Astrocyte of the spinal cord (primary cell): ENCODE measurements around the gene CALML4.

Source experiments
- DNase-seq: peaks from one replicate; pipeline ENCODE4 v3.0.0; 2011; ENCODE audit warnings: low read depth, low spot score
- H3K4me3 ChIP-seq: 2 replicates; pipeline ENCODE4 v1.5.1; 2011; ENCODE audit warnings: low read depth, mild to moderate bottlenecking, low read length, moderate library complexity
- in situ Hi-C: cut with HindIII; loops from 2 replicates; pipeline ENCODE4 v1.10.0; 2017; ENCODE audit warnings: low sequenced_read_pairs
- TF ChIP-seq, protein P1 (sequence below): IDR thresholded peaks from 2 replicates; pipeline ENCODE4 v1.5.1; 2012; ENCODE audit warnings: low read depth, mild to moderate bottlenecking, low read length, inconsistent platforms

The CALML4 gene

GRCh38 chr15:68210821-68211655, 5.9 kb upstream of the CALML4 start:
- H3K4me3 ChIP-seq = no peak overlapping the region
- DNase-seq = peak; percentile 46
- TF ChIP-seq, protein P1, sequence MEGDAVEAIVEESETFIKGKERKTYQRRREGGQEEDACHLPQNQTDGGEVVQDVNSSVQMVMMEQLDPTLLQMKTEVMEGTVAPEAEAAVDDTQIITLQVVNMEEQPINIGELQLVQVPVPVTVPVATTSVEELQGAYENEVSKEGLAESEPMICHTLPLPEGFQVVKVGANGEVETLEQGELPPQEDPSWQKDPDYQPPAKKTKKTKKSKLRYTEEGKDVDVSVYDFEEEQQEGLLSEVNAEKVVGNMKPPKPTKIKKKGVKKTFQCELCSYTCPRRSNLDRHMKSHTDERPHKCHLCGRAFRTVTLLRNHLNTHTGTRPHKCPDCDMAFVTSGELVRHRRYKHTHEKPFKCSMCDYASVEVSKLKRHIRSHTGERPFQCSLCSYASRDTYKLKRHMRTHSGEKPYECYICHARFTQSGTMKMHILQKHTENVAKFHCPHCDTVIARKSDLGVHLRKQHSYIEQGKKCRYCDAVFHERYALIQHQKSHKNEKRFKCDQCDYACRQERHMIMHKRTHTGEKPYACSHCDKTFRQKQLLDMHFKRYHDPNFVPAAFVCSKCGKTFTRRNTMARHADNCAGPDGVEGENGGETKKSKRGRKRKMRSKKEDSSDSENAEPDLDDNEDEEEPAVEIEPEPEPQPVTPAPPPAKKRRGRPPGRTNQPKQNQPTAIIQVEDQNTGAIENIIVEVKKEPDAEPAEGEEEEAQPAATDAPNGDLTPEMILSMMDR = peak; percentile 93
- in situ Hi-C loops = no loop called here

DNA sequence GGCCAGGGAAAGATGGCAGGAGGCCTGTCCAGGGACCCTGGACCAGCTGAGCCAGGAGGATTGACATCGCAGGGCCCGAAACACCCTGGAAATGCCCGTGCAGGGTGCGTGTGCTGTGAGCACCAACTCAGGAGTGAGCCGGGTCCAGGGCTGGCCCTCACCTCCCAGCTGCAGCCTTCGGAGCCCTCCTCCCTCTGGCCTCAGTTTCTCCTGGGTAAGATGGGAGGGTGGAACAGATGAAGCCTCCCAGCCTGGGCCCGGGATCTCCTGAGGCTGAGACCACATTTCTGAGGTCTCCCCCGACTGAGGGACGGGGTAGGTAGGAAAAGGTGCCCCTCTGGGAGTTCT, 5.3 kb upstream of the CALML4 start:
- TF ChIP-seq, protein P1 = no peak
- no peak overlapping the region for H3K4me3 ChIP-seq
- in situ Hi-C loops = no loop called here
- no peak for DNase-seq

DNA sequence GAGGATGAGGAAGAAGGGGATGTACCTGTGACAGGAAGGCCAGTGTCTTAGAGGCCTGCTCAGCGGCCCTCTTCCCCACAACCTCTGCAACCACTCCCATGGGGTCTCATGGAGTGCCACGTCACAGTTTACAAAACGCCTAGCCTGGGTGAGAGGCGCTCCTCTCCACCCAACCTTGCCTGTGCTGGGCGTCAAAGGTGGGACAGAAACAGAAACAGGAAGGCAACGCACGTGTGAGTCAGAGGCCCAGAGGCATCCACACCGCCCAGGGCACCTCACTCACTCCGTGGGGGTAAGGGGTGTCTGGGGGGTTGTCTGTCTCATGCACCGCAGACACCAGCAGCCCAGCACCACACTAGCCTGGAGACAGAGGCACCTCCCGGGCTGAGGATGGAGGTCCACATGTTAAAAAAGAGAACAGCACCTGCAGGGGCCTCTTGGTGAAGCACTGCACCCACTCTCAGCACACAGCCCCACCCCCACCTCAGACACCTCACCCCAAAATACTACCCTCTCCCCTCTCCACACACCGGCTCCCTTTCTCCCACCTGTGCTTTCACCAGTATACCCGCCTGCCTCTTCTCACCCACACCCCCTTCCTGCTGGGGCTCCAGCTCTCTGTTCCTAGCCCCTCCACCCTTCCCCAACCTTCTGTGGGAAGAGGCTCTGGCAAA, 4.7 kb upstream of the CALML4 start:
- in situ Hi-C loops = no loop called here
- TF ChIP-seq, protein P1 = no peak
- no peak overlapping the region for H3K4me3 ChIP-seq
- no peak for DNase-seq

GRCh38 chr15:68209272-68209671, 4.1 kb upstream of the CALML4 start:
- TF ChIP-seq, protein P1 = no peak
- H3K4me3 ChIP-seq = no peak overlapping the region
- no peak for DNase-seq
- in situ Hi-C loops = no loop called here

DNA sequence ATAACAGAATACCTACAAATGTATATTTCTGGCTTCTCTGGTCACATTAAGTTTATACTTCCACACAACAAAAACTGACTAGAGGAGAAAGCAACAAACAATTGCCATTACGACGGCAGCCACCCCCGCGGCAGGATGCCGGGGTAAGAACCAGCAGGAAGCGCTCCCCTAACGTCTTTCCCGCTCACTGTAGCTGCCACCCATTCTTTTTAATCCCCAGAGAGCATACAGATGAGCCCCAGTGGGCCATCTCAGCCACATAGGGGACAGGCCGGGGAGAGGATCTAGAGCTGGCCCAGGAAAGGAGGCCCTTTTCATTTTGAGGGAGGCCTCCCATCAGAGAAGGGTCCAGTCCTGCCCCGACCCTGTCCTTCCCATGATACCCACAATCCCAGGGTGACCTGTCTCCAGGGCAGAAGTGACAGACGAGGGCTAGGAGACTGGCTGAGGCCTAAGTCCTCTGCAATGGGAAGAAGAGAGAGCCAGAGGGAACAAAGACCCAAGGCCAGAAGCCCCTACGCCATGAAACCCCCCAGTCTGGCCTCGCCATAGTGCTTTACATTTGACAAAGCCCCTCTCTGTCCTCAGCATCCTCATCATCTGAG, 3.6 kb upstream of the CALML4 start:
- DNase-seq = no peak
- TF ChIP-seq, protein P1 = no peak
- in situ Hi-C loops = no loop called here
- no peak overlapping the region for H3K4me3 ChIP-seq

GRCh38 chr15:68208136-68208535, 3.0 kb upstream of the CALML4 start:
- no peak overlapping the region for H3K4me3 ChIP-seq
- in situ Hi-C loops = no loop called here
- TF ChIP-seq, protein P1 = no peak
- DNase-seq = no peak
